ENCODE results near the gene LIAS.

DNA sequence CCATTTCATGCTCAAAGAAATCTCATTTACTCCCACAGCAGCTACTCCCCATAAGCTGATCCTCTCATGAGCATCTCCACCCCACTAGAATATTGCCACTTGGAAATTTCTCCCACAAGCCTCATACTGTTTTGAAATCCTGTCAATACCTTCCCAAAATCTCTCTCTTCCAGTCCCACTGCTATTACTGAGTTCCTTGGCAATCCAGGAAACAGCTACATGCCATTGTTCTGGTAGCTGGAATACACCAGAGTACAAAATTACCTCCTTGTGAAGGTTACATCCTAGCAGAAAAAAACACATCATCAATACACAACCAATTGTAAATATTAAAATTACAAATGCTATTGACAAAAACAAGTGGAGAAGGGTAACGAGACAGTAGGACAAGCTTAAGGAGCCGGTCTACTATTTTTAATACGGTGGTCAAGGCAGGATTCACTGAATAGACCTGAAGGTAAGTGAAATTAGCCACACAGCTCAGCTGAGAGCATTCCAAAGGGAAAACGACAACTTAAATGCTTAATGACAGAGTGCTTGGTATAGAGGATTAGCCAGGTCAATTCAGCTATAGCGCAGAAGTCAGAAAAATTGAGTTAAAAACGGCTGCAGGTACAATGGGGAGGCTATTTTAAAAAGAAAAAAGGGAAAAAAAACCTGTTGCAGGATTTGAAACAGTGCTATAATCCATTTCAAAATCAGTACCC, 6.5 kb upstream of the LIAS start:
- TF ChIP-seq, protein P1, sequence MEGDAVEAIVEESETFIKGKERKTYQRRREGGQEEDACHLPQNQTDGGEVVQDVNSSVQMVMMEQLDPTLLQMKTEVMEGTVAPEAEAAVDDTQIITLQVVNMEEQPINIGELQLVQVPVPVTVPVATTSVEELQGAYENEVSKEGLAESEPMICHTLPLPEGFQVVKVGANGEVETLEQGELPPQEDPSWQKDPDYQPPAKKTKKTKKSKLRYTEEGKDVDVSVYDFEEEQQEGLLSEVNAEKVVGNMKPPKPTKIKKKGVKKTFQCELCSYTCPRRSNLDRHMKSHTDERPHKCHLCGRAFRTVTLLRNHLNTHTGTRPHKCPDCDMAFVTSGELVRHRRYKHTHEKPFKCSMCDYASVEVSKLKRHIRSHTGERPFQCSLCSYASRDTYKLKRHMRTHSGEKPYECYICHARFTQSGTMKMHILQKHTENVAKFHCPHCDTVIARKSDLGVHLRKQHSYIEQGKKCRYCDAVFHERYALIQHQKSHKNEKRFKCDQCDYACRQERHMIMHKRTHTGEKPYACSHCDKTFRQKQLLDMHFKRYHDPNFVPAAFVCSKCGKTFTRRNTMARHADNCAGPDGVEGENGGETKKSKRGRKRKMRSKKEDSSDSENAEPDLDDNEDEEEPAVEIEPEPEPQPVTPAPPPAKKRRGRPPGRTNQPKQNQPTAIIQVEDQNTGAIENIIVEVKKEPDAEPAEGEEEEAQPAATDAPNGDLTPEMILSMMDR (optimal IDR thresholded peaks at IDR 0.05 in 1 of 3, IDR thresholded peaks at IDR 0.05 in 1 of 3, conservative IDR thresholded peaks at IDR 0.05 in 1 of 3; ENCODE audit: extremely low read depth in 1 of 3, insufficient read depth in 2 of 3, low read length in 3 of 3), result no peak
- no peak for TF ChIP-seq EZH2 (IDR thresholded peaks at IDR 0.05; ENCODE audit: low read length)
